AG09309 (cell line): Measurements from ENCODE around the gene OR6M1.

ENCODE experiments used
- DNase-seq: peaks from one replicate; pipeline ENCODE4 v3.0.0-alpha.2; 2010; ENCODE audit warnings: low read depth
- H3K4me3 ChIP-seq: 2 replicates; pipeline ENCODE4 v1.5.1; 2011; ENCODE audit warnings: mild to moderate bottlenecking, low read depth, low read length, moderate library complexity; ENCODE audit not compliant: control insufficient read depth
- TF ChIP-seq, protein P1 (sequence below): IDR thresholded peaks from 2 replicates; pipeline ENCODE4 v1.5.1; 2011; ENCODE audit warnings: mild to moderate bottlenecking, low read depth, low read length, inconsistent platforms; ENCODE audit not compliant: insufficient read depth, control insufficient read depth; ENCODE audit errors: missing control alignments

The OR6M1 gene

DNA sequence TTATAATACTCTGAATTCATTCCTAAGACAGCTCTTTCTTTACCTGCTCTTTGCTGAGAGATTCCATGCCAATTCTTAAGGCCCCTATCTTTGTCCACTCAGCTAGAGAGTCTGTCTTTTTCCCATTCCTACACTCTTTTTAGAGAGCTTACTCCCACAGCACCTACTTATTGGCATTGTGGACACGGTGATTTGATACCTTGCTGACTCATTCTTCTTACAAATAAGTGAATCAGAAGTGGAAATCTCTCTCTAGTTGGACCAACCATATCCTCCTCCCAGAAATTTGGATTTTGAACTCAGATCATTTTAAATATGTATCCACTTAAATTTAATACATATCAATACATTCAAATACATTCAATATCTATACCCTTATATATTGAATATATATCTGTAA is 32.5 kb upstream of the OR6M1 start:
- TF ChIP-seq, protein P1, sequence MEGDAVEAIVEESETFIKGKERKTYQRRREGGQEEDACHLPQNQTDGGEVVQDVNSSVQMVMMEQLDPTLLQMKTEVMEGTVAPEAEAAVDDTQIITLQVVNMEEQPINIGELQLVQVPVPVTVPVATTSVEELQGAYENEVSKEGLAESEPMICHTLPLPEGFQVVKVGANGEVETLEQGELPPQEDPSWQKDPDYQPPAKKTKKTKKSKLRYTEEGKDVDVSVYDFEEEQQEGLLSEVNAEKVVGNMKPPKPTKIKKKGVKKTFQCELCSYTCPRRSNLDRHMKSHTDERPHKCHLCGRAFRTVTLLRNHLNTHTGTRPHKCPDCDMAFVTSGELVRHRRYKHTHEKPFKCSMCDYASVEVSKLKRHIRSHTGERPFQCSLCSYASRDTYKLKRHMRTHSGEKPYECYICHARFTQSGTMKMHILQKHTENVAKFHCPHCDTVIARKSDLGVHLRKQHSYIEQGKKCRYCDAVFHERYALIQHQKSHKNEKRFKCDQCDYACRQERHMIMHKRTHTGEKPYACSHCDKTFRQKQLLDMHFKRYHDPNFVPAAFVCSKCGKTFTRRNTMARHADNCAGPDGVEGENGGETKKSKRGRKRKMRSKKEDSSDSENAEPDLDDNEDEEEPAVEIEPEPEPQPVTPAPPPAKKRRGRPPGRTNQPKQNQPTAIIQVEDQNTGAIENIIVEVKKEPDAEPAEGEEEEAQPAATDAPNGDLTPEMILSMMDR: no peak
- H3K4me3 ChIP-seq: no peak overlapping the region
- no peak for DNase-seq

DNA sequence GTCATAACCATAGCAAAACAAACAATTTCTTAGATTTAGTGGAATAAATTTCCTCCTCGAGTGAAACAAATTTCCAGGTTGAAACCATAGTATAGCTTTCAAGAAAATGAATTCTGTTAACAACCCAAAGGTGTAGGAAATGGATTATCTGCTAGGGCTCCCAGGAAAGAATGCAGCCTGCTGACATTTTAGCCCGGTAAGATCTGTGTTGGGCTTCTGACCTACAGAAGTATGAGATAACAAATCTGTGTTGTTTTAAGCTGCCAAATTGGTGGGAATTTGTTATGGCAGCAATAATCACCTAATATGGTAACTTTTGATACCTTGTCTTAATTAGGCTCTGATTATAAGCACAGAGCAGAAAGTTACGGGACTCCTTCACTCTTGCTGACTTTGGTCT is 32.0 kb upstream of the OR6M1 start:
- DNase-seq: no peak
- TF ChIP-seq, protein P1: no peak
- H3K4me3 ChIP-seq: no peak overlapping the region

DNA sequence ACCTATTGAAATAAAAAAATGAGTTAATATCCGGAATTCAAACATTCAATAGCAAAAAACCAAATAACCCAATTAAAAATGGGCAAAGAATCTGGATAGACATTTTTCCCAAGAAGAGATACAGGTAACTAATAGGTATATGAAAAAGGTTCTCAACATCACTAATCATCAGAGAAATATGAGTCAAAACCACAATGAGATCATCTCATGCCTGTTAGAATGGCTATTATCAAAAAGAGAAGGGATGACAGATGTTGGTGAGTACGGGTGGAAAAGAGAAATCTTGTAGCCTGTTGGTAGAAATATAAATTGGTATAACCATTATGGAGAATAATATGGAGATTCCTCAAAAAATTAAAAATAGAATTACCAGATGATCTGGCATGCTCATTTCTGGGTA is 26.9 kb upstream of the OR6M1 start:
- TF ChIP-seq, protein P1: no peak
- H3K4me3 ChIP-seq: no peak overlapping the region
- DNase-seq: no peak

DNA sequence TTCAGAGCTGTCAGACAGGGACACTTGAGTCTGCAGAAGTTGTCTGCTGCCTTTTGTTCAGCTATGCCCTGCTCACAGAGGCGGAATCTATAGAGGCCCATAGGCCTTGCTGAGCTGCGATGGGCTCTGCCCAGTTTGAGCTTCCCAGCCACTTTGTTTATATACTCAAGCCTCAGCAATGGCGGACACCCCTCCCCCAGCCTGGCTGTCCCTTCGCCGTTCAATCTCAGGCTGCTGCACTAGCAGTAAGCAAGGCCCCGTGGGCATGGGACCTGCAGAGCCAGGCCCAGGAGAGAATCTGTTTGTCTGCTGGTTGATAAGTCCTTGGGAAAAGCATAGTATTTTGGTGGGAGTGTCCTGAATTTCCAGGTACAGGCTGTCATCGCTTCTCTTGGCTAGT is 23.6 kb upstream of the OR6M1 start:
- TF ChIP-seq, protein P1: no peak
- DNase-seq: no peak
- no peak overlapping the region for H3K4me3 ChIP-seq

DNA sequence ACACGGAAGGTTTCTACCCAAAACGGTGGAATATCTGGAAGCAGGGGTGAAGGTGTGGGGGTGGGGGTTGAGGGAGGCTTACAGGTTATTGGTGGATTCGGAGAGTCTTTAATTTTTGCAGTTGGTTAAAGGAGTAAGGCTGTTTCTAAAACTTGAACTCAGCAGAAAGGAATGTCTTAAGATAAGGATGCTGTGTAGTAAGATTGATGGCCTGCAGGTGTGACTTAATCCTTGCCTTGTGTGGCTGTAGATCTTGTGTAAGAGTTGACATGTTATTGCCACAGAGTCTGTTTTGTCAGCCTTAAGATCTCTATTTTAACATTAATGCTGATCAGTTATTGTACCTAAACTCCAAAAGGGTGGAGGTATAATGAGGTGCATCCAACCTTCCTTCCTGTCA is 16.4 kb upstream of the OR6M1 start:
- TF ChIP-seq, protein P1: no peak
- no peak for DNase-seq
- no peak overlapping the region for H3K4me3 ChIP-seq

DNA sequence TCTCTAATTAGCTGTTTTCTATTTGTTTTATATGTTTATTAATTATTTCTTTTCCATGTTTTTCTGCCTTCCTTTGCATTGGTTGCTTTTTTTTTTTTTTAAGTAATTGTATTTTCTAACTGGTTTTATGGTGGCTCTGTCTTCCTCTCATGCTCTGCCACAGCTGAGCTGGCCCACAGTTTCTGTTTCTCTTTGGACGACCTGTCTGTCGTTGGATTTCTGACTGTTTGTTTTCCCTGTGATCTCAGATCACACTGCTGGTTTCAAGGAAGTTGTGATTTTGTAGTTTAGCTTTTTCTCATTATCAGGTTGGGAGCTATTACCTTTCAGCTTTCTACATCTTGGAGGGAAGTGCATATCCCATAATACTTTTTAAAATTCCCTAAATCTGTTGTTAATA is 15.9 kb upstream of the OR6M1 start:
- TF ChIP-seq, protein P1: no peak
- DNase-seq: no peak
- H3K4me3 ChIP-seq: no peak overlapping the region

DNA sequence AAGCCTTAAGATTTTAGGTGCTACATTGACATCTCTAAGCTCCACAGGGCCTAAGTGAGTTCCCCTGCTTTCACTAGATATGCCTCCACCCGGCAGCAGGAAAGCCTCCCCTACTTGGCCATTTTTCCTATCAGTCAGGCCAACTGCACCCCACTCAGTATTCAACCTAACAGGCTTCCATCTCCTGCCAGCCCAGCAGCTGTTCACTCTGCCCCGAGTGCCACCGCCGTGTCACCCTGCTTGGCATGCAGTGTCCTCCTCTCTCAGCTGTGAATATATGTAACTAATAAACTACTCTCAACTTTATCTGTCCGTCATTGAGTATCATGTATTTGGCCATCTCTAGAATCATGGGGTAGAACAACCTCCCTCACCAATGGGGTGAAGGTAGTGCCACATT is 9.0 kb upstream of the OR6M1 start:
- DNase-seq: no peak
- TF ChIP-seq, protein P1: no peak

More for the DNA sequence above, 9.0 kb upstream of the OR6M1 start:
- no peak overlapping the region for H3K4me3 ChIP-seq
